ENCODE data around the gene FOXS1.

DNA sequence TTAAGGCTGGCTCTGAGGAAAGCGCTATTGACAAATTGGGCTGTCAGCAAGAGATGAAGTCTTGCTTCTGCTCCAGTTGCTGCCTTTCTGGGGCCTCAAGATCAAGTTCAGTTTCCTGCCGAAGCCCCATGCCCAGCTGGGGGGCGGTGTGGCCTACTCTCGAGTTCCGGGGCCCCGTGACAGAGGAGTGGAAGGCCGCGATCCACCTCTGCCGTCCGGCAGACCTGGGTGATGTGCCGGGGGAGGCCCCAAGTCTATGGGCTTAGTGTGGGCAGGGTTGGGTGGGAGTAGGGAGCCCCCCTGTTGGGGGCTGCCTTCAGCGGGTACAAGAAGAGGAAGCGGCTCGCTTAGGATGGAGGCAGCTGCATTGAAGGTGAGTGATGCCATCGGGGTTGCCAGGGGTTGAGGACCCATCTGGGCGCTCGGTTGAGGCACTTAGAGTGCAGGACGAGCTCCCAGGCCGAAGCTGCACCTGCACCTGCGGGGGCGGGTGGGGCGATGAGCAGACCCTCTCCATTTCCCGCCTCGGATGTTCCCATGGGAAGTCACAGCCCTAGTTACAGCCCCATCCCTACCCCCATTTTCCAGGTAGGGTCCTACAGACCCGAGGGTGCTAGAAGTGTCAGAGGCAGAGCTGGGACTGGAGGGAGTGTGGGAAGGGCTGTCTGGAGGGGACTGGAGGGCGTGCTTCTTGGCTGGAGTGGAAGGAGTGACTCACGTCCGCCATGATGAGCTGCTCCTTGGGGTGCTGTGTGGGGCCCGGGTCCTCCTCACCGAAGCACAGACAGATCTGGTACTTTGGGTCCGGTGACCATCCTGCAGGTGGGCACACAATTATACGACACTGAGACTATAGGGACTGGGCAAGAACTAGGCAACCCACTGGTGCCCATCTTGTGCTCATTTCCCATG lies 2.9 kb upstream of the FOXS1 start:
- TF ChIP-seq, protein P1, sequence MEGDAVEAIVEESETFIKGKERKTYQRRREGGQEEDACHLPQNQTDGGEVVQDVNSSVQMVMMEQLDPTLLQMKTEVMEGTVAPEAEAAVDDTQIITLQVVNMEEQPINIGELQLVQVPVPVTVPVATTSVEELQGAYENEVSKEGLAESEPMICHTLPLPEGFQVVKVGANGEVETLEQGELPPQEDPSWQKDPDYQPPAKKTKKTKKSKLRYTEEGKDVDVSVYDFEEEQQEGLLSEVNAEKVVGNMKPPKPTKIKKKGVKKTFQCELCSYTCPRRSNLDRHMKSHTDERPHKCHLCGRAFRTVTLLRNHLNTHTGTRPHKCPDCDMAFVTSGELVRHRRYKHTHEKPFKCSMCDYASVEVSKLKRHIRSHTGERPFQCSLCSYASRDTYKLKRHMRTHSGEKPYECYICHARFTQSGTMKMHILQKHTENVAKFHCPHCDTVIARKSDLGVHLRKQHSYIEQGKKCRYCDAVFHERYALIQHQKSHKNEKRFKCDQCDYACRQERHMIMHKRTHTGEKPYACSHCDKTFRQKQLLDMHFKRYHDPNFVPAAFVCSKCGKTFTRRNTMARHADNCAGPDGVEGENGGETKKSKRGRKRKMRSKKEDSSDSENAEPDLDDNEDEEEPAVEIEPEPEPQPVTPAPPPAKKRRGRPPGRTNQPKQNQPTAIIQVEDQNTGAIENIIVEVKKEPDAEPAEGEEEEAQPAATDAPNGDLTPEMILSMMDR (conservative IDR thresholded peaks at IDR 0.05; ENCODE audit: low read depth, low read length), result no peak
- TF ChIP-seq EZH2 (IDR thresholded peaks at IDR 0.05; ENCODE audit: low read length, unreplicated experiment) (no peak), EZH2phosphoT487 (IDR thresholded peaks at IDR 0.05; ENCODE audit: borderline replicate concordance, low read length) (no peak)
